ENCODE data around the gene TMEM266. TPM values are rescaled to one million over a fixed set of nuclear protein-coding genes. Genes with fewer than 3 reads are reported as not detected.

Gene TMEM266
- total and polyA plus RNA-seq, 2 of the 4 experiments (the other 2 are of a cell fraction), result not detected

- H3K23ac ChIP-seq (ENCODE audit: low read depth, low read length), result no peak overlapping the region; the same call in 1 of the 2 replicates
- no peak overlapping the region for H4K91ac ChIP-seq (ENCODE audit: insufficient read depth, low read depth, low read length)
- H3K4ac ChIP-seq (ENCODE audit: low read depth, low read length), result no peak overlapping the region
- H3K79me1 ChIP-seq (ENCODE audit: low read depth in 1 of 2, low read length in 2 of 2), result no peaks in the 10 kb centered on the region
- H3K4me2 ChIP-seq (ENCODE audit: low read depth, low read length), result no peak overlapping the region
- no peaks in the 10 kb centered on the region for H3K36me3 ChIP-seq (ENCODE audit: control insufficient read depth, insufficient read depth, low read length)
- ATAC-seq (ENCODE audit: low read depth) (no peak), DNase-seq (no peak)
- CTCF ChIA-PET, result no interaction called here
- no peak overlapping the region for H3K4me3 ChIP-seq (ENCODE audit: insufficient read depth, low read depth, low read length)
- no peaks in the 10 kb centered on the region; the same call in 1 of the 2 replicates for H4K20me1 ChIP-seq (ENCODE audit: insufficient read depth, low read length)
- in situ Hi-C loops (cut with MboI; ENCODE audit: low sequenced_read_pairs), result no loop called here
- no peak overlapping the region for H3K56ac ChIP-seq (ENCODE audit: extremely low read depth, insufficient read depth, low read length)
- TF ChIP-seq CEBPB (IDR thresholded peaks at IDR 0.05; ENCODE audit: low read depth, low read length) (no peak), RFX5 (IDR thresholded peaks at IDR 0.05; ENCODE audit: low read depth, low read length) (no peak), POLR2A (IDR thresholded peaks at IDR 0.05; ENCODE audit: low read depth, low read length) (no peak), RAD21 (IDR thresholded peaks at IDR 0.05; ENCODE audit: low read length) (no peak), SMC3 (IDR thresholded peaks at IDR 0.05; ENCODE audit: low read depth, low read length) (no peak), FOS (IDR thresholded peaks at IDR 0.05; ENCODE audit: low read depth, low read length) (no peak), MXI1 (IDR thresholded peaks at IDR 0.05; ENCODE audit: borderline replicate concordance, low read depth, low read length) (no peak), MAFK (IDR thresholded peaks at IDR 0.05; ENCODE audit: low read depth, low read length) (no peak), RCOR1 (IDR thresholded peaks at IDR 0.05; ENCODE audit: insufficient replicate concordance, low read length) (no peak), MAZ (IDR thresholded peaks at IDR 0.05; ENCODE audit: borderline replicate concordance, low read depth, low read length) (no peak)
- TF ChIP-seq, protein P1, sequence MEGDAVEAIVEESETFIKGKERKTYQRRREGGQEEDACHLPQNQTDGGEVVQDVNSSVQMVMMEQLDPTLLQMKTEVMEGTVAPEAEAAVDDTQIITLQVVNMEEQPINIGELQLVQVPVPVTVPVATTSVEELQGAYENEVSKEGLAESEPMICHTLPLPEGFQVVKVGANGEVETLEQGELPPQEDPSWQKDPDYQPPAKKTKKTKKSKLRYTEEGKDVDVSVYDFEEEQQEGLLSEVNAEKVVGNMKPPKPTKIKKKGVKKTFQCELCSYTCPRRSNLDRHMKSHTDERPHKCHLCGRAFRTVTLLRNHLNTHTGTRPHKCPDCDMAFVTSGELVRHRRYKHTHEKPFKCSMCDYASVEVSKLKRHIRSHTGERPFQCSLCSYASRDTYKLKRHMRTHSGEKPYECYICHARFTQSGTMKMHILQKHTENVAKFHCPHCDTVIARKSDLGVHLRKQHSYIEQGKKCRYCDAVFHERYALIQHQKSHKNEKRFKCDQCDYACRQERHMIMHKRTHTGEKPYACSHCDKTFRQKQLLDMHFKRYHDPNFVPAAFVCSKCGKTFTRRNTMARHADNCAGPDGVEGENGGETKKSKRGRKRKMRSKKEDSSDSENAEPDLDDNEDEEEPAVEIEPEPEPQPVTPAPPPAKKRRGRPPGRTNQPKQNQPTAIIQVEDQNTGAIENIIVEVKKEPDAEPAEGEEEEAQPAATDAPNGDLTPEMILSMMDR (conservative IDR thresholded peaks at IDR 0.05; ENCODE audit: low read depth, low read length), result no peak
- H4K8ac ChIP-seq (ENCODE audit: low read depth in 2 of 2, low read length in 2 of 2), result no peak overlapping the region
- H3K14ac ChIP-seq (replicated peaks; ENCODE audit: low read depth, low read length), result peak overlapping the region; percentile 59; the same call in 1 of the 2 replicates
- no peak overlapping the region for H2BK15ac ChIP-seq (ENCODE audit: low read depth, low read length)
- POLR2A ChIA-PET (ENCODE audit: unreplicated experiment), result no interaction called here
- H3K9me1 ChIP-seq (ENCODE audit: insufficient read depth, low read length), result peaks cover 15% of the 10 kb centered on the region
- no peaks in the 10 kb centered on the region; the same call in 1 of the 2 replicates for H3K27me3 ChIP-seq (ENCODE audit: control insufficient read depth, insufficient read depth, low read length)
- no peaks in the 10 kb centered on the region for H3K9me3 ChIP-seq (ENCODE audit: control insufficient read depth, insufficient read depth, low read length)
- intact Hi-C loops (cut with micrococcal nuclease), result no loop called here
- 75% methylated on average over 7 of the region's 21 CpGs; no CpG with 5 or more reads in 1 of the 2 experiments for WGBS, 2 experiments (ENCODE audit: extremely low coverage in 2 of 2, insufficient read length in 1 of 2)
- H3K27ac ChIP-seq (ENCODE audit: insufficient read depth, low read length), result no peak overlapping the region
- no peak overlapping the region for H2BK120ac ChIP-seq (ENCODE audit: low read depth, low read length)
- dilution Hi-C loops (cut with HindIII; ENCODE audit: low sequenced_read_pairs, unreplicated experiment), result no loop called here
- H3K4me1 ChIP-seq (ENCODE audit: control insufficient read depth, insufficient read depth, low read length), result peaks cover 2% of the 10 kb centered on the region
- H2AK5ac ChIP-seq (ENCODE audit: low read depth, low read length), result peak overlapping the region; percentile 35; the same call in 1 of the 2 replicates
- H2AFZ ChIP-seq (replicated peaks; ENCODE audit: low read length, poor library complexity), result peak overlapping the region; percentile 18
- no peak overlapping the region for H4K5ac ChIP-seq (ENCODE audit: low read depth, low read length)
- H2AK9ac ChIP-seq (replicated peaks; ENCODE audit: low read depth, low read length, poor library complexity), result peak overlapping the region; percentile 23
- no peak overlapping the region for H3K18ac ChIP-seq (ENCODE audit: low read depth, low read length)
- no peak overlapping the region for H2BK5ac ChIP-seq (ENCODE audit: low read depth, low read length, poor library complexity, severe bottlenecking)
- BruUV-seq (replicated peaks), result no TSS peak
- H3K9ac ChIP-seq (ENCODE audit: low read depth, low read length), result no peak overlapping the region
- no peak overlapping the region for H2BK20ac ChIP-seq (ENCODE audit: low read depth, low read length)
These were observed 118.7 kb downstream of the TMEM266 start for GRCh38 chr15:76178296-76179000.
